ENCODE results near the gene EPN1. TPM values are rescaled to one million over a fixed set of nuclear protein-coding genes. Genes with fewer than 3 reads are reported as not detected.

The EPN1 gene
- total and polyA plus RNA-seq, 2 of the 13 experiments (the other 11 are each of a cell fraction or from before 2014, with no cell fraction given): 28.9 to 31.7 TPM

DNA sequence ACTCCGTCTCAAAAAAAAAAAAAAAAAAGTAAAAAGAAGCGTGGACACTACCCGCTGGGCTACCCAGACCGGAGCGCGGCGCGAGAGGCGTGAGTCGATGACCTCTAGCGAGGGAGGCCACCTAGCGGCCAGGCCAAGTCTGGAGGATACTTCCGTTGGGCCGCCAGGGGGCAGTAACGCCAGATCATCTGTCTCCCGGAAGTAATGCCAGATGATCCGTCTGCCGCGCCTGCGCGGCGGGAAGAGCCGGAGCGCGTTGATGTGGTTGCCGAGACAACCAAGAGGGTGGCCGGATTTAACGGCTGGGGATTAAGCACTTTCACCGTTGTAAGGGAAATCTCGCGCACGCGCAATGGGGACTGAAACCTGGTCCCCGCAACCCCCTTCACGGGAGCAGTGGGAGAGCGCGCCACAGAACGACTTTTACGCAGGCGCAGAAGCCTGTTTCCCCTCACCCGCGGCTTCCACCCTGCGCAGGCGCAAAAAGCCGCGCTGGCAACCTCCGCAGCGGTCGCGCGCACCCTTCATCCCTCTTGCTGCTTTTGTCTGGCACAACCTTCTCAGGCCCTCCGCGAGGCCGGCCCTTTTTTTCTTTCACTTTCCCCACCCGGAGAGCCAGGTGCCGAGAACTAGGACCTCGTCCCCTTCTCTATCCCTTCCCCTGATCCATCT lies 21.2 kb upstream of the EPN1 start (continued):
- TF ChIP-seq, protein P1, sequence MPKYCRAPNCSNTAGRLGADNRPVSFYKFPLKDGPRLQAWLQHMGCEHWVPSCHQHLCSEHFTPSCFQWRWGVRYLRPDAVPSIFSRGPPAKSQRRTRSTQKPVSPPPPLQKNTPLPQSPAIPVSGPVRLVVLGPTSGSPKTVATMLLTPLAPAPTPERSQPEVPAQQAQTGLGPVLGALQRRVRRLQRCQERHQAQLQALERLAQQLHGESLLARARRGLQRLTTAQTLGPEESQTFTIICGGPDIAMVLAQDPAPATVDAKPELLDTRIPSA (CRISPR knock-in tag; IDR thresholded peaks at IDR 0.05; ENCODE audit: borderline replicate concordance): no peak
- TF ChIP-seq ZNF891 (CRISPR knock-in tag; IDR thresholded peaks at IDR 0.05): peak; percentile 54; the same call in 1 of the 2 replicates
- TF ChIP-seq, protein P2, sequence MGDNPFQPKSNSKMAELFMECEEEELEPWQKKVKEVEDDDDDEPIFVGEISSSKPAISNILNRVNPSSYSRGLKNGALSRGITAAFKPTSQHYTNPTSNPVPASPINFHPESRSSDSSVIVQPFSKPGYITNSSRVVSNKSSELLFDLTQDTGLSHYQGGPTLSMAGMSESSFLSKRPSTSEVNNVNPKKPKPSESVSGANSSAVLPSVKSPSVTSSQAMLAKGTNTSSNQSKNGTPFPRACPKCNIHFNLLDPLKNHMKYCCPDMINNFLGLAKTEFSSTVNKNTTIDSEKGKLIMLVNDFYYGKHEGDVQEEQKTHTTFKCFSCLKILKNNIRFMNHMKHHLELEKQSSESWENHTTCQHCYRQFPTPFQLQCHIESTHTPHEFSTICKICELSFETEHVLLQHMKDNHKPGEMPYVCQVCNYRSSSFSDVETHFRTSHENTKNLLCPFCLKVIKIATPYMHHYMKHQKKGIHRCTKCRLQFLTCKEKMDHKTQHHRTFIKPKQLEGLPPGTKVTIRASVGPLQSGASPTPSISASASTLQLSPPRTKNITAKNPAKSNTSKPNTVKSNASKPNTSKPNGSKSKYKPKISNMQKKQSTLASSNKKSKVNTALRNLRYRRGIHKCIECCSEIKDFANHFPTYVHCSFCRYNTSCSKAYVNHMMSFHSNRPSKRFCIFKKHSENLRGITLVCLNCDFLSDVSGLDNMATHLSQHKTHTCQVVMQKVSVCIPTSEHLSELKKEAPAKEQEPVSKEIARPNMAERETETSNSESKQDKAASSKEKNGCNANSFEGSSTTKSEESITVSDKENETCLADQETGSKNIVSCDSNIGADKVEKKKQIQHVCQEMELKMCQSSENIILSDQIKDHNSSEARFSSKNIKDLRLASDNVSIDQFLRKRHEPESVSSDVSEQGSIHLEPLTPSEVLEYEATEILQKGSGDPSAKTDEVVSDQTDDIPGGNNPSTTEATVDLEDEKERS (CRISPR knock-in tag; IDR thresholded peaks at IDR 0.05): peak; percentile 26; the same call in 1 of the 2 replicates
- no peak for TF ChIP-seq ZNF484 (CRISPR knock-in tag; IDR thresholded peaks at IDR 0.05; ENCODE audit: borderline replicate concordance, low read depth)
- no peak for TF ChIP-seq ZNF496 (CRISPR knock-in tag; IDR thresholded peaks at IDR 0.05; ENCODE audit: insufficient replicate concordance)
- TF ChIP-seq, protein P3, sequence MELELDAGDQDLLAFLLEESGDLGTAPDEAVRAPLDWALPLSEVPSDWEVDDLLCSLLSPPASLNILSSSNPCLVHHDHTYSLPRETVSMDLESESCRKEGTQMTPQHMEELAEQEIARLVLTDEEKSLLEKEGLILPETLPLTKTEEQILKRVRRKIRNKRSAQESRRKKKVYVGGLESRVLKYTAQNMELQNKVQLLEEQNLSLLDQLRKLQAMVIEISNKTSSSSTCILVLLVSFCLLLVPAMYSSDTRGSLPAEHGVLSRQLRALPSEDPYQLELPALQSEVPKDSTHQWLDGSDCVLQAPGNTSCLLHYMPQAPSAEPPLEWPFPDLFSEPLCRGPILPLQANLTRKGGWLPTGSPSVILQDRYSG (CRISPR knock-in tag; IDR thresholded peaks at IDR 0.05): no peak
- no peak for TF ChIP-seq JUND (CRISPR knock-in tag; IDR thresholded peaks at IDR 0.05)
- TF ChIP-seq MXI1 (IDR thresholded peaks at IDR 0.05; ENCODE audit: borderline replicate concordance, low read depth, low read length): peak; percentile 93
- TF ChIP-seq ZNF24 (IDR thresholded peaks at IDR 0.05): peak; percentile 39; the same call in 1 of the 2 replicates
- peak; percentile 57 for TF ChIP-seq MED1 (CRISPR knock-in tag; IDR thresholded peaks at IDR 0.05)
- TF ChIP-seq THYN1 (CRISPR knock-in tag; IDR thresholded peaks at IDR 0.05; ENCODE audit: borderline replicate concordance, low read depth): no peak
- TF ChIP-seq ZNF331 (CRISPR knock-in tag; IDR thresholded peaks at IDR 0.05): peak; percentile 86
- no peak for TF ChIP-seq ZNF17 (CRISPR knock-in tag; IDR thresholded peaks at IDR 0.05)
- TF ChIP-seq, protein P4, sequence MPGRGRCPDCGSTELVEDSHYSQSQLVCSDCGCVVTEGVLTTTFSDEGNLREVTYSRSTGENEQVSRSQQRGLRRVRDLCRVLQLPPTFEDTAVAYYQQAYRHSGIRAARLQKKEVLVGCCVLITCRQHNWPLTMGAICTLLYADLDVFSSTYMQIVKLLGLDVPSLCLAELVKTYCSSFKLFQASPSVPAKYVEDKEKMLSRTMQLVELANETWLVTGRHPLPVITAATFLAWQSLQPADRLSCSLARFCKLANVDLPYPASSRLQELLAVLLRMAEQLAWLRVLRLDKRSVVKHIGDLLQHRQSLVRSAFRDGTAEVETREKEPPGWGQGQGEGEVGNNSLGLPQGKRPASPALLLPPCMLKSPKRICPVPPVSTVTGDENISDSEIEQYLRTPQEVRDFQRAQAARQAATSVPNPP (CRISPR knock-in tag; IDR thresholded peaks at IDR 0.05): no peak
- TF ChIP-seq SAFB2 (CRISPR knock-in tag; IDR thresholded peaks at IDR 0.05; ENCODE audit: borderline replicate concordance, low read depth): no peak
- TF ChIP-seq ZNF3 (CRISPR knock-in tag; IDR thresholded peaks at IDR 0.05): no peak
- TF ChIP-seq, protein P5, sequence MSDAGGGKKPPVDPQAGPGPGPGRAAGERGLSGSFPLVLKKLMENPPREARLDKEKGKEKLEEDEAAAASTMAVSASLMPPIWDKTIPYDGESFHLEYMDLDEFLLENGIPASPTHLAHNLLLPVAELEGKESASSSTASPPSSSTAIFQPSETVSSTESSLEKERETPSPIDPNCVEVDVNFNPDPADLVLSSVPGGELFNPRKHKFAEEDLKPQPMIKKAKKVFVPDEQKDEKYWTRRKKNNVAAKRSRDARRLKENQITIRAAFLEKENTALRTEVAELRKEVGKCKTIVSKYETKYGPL (CRISPR knock-in tag; IDR thresholded peaks at IDR 0.05): 0 out of 2 replicates have a peak, but pooled peaks have one; percentile 25
- TF ChIP-seq KDM3A (CRISPR knock-in tag; IDR thresholded peaks at IDR 0.05; ENCODE audit: low read depth): 0 out of 2 replicates have a peak, but pooled peaks have one; percentile 44
- no peak; the same call in 1 of the 2 replicates for TF ChIP-seq MEIS1 (CRISPR knock-in tag; IDR thresholded peaks at IDR 0.05; ENCODE audit: borderline replicate concordance)
- TF ChIP-seq, protein P6, sequence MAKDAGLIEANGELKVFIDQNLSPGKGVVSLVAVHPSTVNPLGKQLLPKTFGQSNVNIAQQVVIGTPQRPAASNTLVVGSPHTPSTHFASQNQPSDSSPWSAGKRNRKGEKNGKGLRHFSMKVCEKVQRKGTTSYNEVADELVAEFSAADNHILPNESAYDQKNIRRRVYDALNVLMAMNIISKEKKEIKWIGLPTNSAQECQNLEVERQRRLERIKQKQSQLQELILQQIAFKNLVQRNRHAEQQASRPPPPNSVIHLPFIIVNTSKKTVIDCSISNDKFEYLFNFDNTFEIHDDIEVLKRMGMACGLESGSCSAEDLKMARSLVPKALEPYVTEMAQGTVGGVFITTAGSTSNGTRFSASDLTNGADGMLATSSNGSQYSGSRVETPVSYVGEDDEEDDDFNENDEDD (CRISPR knock-in tag; IDR thresholded peaks at IDR 0.05; ENCODE audit: borderline replicate concordance): peak; percentile 81
- no peak for TF ChIP-seq ZFP90 (CRISPR knock-in tag; IDR thresholded peaks at IDR 0.05; ENCODE audit: borderline replicate concordance)
- TF ChIP-seq ZNF570 (CRISPR knock-in tag; IDR thresholded peaks at IDR 0.05; ENCODE audit: borderline replicate concordance): no peak
